Caco-2 (cell line): Measurements from ENCODE around the gene SPR. TPM values are rescaled to one million over a fixed set of nuclear protein-coding genes. Genes with fewer than 3 reads are reported as not detected.

Experiments used
- BruUV-seq: library from RNA; stranded (reverse); fragments of 400-500 nt; replicated peaks from 2 replicates; lab custom pipeline; 2021; lab: Mats Ljungman, UMichigan
- CTCF ChIA-PET: fragments of 300-600 bp; sonication (Branson Sonifier 250); formaldehyde crosslinking; loops from one replicate; lab custom pipeline; 2022; ENCODE audit warnings: antibody characterized with exemption; lab: Charles Lee
- POLR2A ChIA-PET: fragments of 300-600 bp; sonication (Branson Sonifier 250); formaldehyde crosslinking; loops from one replicate; lab custom pipeline; 2022; ENCODE audit warnings: antibody characterized with exemption; lab: Charles Lee
- DNase-seq, 2 experiments: peaks; one replicate each; pipeline versions ENCODE4 v3.0.0 to v3.0.0-alpha.2; 2020 to 2022
- H3K27me3 ChIP-seq: replicated peaks from 2 replicates; pipeline ENCODE4 v1.6.0; 2011; ENCODE audit warnings: low read length; ENCODE audit not compliant: control insufficient read depth, insufficient read depth
- H3K36me3 ChIP-seq: 2 replicates; pipeline ENCODE4 v1.5.1; 2011; ENCODE audit warnings: low read length; ENCODE audit not compliant: control insufficient read depth, insufficient read depth
- H3K4me1 ChIP-seq: fragments of 250-450 bp; sonication (Bioruptor Pico); 2 replicates; pipeline ENCODE4 v1.5.1; 2020; ENCODE audit warnings: mild to moderate bottlenecking
- H3K4me3 ChIP-seq: 2 replicates; pipeline ENCODE4 v1.5.1; 2011; ENCODE audit warnings: low read depth, mild to moderate bottlenecking, control low read depth, low read length
- H3K9me3 ChIP-seq: fragments of 250-450 bp; sonication (Bioruptor Pico); 2 replicates; pipeline ENCODE4 v1.5.1; 2020; ENCODE audit warnings: mild to moderate bottlenecking, moderate library complexity
- H3K27ac Mint-ChIP-seq: one replicate; pipeline ENCODE4 v1.8.0; 2022; ENCODE audit warnings: mixed read lengths; ENCODE audit not compliant: unreplicated experiment
- H3K27me3 Mint-ChIP-seq: one replicate; pipeline ENCODE4 v1.8.0; 2022; ENCODE audit warnings: mixed read lengths; ENCODE audit not compliant: insufficient read depth, unreplicated experiment
- H3K36me3 Mint-ChIP-seq: one replicate; pipeline ENCODE4 v1.8.0; 2022; ENCODE audit warnings: mild to moderate bottlenecking, mixed read lengths; ENCODE audit not compliant: insufficient read depth, unreplicated experiment
- H3K4me1 Mint-ChIP-seq: one replicate; pipeline ENCODE4 v1.8.0; 2022; ENCODE audit warnings: low read depth, mixed read lengths; ENCODE audit not compliant: unreplicated experiment
- H3K4me3 Mint-ChIP-seq: one replicate; pipeline ENCODE4 v1.8.0; 2022; ENCODE audit warnings: mild to moderate bottlenecking, moderate library complexity, mixed read lengths; ENCODE audit not compliant: unreplicated experiment
- H3K9me3 Mint-ChIP-seq: one replicate; pipeline ENCODE4 v1.8.0; 2022; ENCODE audit warnings: mixed read lengths; ENCODE audit not compliant: unreplicated experiment
- intact Hi-C: fragments of 100-400 bp; cut with micrococcal nuclease; formaldehyde crosslinking; loops from one replicate; pipeline ENCODE4 v1.10.0; 2022; ENCODE audit not compliant: unreplicated experiment
- total RNA-seq: library from RNA; stranded (reverse); gene quantifications from 2 replicates; pipeline ENCODE4 v1.2.3, GENCODE V29; 2022
- TF ChIP-seq, protein P1 (sequence below), 2 experiments: fragments of 200-600 bp in 1 of 2; IDR thresholded peaks; 1 replicate in 1 of 2; 2 replicates in 1 of 2; pipeline versions ENCODE4 v1.5.1 to v1.8.0; 2011 to 2022; ENCODE audit warnings: antibody characterized with exemption in 1 of 2, control low read depth in 1 of 2, inconsistent platforms in 1 of 2, low read depth in 1 of 2, low read length in 1 of 2, mild to moderate bottlenecking in 1 of 2, moderate library complexity in 1 of 2; ENCODE audit not compliant: insufficient read depth in 1 of 2, severe bottlenecking in 1 of 2, unreplicated experiment in 1 of 2

Gene SPR
- total RNA-seq, 1 experiment from 2014 or later, result 49.6 TPM

DNA sequence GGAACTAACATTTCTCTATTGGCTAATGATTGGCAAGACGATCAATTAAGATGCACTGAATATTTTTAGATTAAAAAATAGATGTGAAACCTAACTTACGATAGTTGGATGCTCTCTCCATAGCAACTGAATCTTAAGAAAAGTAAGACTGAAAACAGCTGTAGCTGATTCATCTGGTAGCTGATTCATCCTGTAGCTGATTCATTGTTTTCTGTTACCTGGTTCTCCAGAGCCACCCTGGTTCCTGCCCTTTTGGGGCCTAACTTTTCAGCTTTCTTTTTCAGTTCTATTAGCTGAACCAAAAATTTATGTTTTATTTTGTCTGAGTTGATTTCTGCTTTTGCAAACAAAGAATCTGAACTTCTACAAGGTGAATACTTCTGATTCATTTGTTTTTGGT, 22.7 kb upstream of the SPR start:
- intact Hi-C loops, result no loop called here
- CTCF ChIA-PET, result interaction anchor here (0.7 to 1.7 kb wide), 2 partner anchors 23 to 82 kb away, joined by 4 to 5 read pairs; partner anchors contain the start of gene SPR
- POLR2A ChIA-PET, result no interaction called here

GRCh38 chr2:72871060-72871459, 16.1 kb upstream of the SPR start:
- TF ChIP-seq, protein P1, sequence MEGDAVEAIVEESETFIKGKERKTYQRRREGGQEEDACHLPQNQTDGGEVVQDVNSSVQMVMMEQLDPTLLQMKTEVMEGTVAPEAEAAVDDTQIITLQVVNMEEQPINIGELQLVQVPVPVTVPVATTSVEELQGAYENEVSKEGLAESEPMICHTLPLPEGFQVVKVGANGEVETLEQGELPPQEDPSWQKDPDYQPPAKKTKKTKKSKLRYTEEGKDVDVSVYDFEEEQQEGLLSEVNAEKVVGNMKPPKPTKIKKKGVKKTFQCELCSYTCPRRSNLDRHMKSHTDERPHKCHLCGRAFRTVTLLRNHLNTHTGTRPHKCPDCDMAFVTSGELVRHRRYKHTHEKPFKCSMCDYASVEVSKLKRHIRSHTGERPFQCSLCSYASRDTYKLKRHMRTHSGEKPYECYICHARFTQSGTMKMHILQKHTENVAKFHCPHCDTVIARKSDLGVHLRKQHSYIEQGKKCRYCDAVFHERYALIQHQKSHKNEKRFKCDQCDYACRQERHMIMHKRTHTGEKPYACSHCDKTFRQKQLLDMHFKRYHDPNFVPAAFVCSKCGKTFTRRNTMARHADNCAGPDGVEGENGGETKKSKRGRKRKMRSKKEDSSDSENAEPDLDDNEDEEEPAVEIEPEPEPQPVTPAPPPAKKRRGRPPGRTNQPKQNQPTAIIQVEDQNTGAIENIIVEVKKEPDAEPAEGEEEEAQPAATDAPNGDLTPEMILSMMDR (IDR thresholded peaks at IDR 0.05; ENCODE audit: insufficient read depth in 1 of 2, low read depth in 1 of 2, low read length in 1 of 2, severe bottlenecking in 1 of 2, unreplicated experiment in 1 of 2), result no peak
- ChIA-PET POLR2A (no interaction called here), CTCF (interaction anchor here (0.9 kb wide), 1 partner anchor 8 kb away, joined by 4 read pairs; no protein-coding TSS in a partner anchor)
- Mint-ChIP-seq H3K36me3 (no peaks in the 10 kb centered on the region), H3K4me1 (no peaks in the 10 kb centered on the region), H3K27me3 (peaks cover 5% of the 10 kb centered on the region), H3K4me3 (no peak overlapping the region), H3K27ac (no peak overlapping the region), H3K9me3 (peaks cover 10% of the 10 kb centered on the region)
- no TSS peak for BruUV-seq
- Histone ChIP-seq H3K27me3 (no peaks in the 10 kb centered on the region), H3K9me3 (0 out of 2 replicates have a peak, but pooled peaks cover 8% of the 10 kb centered on the region), H3K36me3 (no peaks in the 10 kb centered on the region), H3K4me1 (no peaks in the 10 kb centered on the region), H3K4me3 (no peak overlapping the region)
- DNase-seq, result no peak
- intact Hi-C loops, result no loop called here

More for the DNA sequence above, 22.7 kb upstream of the SPR start:
- no peak for DNase-seq
- no peak overlapping the region for H3K4me3 Mint-ChIP-seq
- no peaks in the 10 kb centered on the region for H3K36me3 Mint-ChIP-seq
- TF ChIP-seq, protein P1 (IDR thresholded peaks at IDR 0.05; ENCODE audit: insufficient read depth in 1 of 2, low read depth in 1 of 2, low read length in 1 of 2, severe bottlenecking in 1 of 2, unreplicated experiment in 1 of 2), result no peak
- no peaks in the 10 kb centered on the region for H3K9me3 Mint-ChIP-seq
- Histone ChIP-seq H3K4me1 (peaks cover 3% of the 10 kb centered on the region; the same call in 1 of the 2 replicates), H3K4me3 (no peak overlapping the region), H3K9me3 (0 out of 2 replicates have a peak, but pooled peaks cover 1% of the 10 kb centered on the region), H3K36me3 (no peaks in the 10 kb centered on the region), H3K27me3 (no peaks in the 10 kb centered on the region)
- no peaks in the 10 kb centered on the region for H3K27me3 Mint-ChIP-seq
- H3K27ac Mint-ChIP-seq, result no peak overlapping the region
- H3K4me1 Mint-ChIP-seq, result no peaks in the 10 kb centered on the region
- BruUV-seq, result no TSS peak

DNA sequence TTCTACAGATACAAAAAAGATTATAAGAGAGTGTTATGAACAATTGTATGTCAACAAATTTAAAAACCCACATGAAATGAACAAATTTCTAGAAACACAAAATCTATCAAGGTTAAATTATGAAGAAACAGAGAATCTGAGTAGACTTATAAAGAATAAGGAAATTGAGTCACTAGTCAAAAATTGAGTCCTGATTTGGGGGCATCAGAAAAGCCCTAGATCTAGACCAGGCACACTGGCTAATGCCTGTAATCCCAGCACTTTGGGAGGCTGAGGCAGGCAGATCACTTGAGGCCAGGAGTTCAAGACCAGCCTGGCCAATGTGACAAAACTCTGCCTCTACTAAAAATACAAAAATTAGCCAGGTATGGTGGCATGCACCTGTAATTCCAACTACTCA, 15.3 kb upstream of the SPR start:
- Histone ChIP-seq H3K4me3 (no peak overlapping the region), H3K9me3 (0 out of 2 replicates have a peak, but pooled peaks cover 8% of the 10 kb centered on the region), H3K4me1 (no peaks in the 10 kb centered on the region), H3K27me3 (no peaks in the 10 kb centered on the region), H3K36me3 (no peaks in the 10 kb centered on the region)
- BruUV-seq, result no TSS peak
- Mint-ChIP-seq H3K27ac (no peak overlapping the region), H3K9me3 (peaks cover 10% of the 10 kb centered on the region), H3K27me3 (peaks cover 9% of the 10 kb centered on the region), H3K4me1 (no peaks in the 10 kb centered on the region), H3K36me3 (no peaks in the 10 kb centered on the region), H3K4me3 (no peak overlapping the region)
- DNase-seq, result no peak
- TF ChIP-seq, protein P1 (IDR thresholded peaks at IDR 0.05; ENCODE audit: insufficient read depth in 1 of 2, low read depth in 1 of 2, low read length in 1 of 2, severe bottlenecking in 1 of 2, unreplicated experiment in 1 of 2), result no peak
- CTCF ChIA-PET, result interaction anchor here (0.9 kb wide), 1 partner anchor 9 kb away, joined by 4 read pairs; no protein-coding TSS in a partner anchor
- POLR2A ChIA-PET, result no interaction called here
- intact Hi-C loops, result no loop called here
